Fibroblast of upper back skin (primary cell): ENCODE data around the gene ARMC10.
"Not testable (repeated sequence)": the region's sequence is repeated elsewhere in the genome, so short reads cannot be mapped to it uniquely, and the experiment has no call there.

Experiments used
- DNase-seq: peaks from one replicate; pipeline ENCODE4 v3.0.0-alpha.2; 2013

Gene ARMC10

GRCh38 chr7:103074519-103075336 lies at the start of gene ARMC10, which contains the start of gene FBXL13:
TSS of gene ARMC10 (plus strand) at chr7:103075140. CDS start at chr7:103075273, 133 bp downstream.
TSS of gene FBXL13 (minus strand) at chr7:103074796.
- DNase-seq = peak; percentile 84

GRCh38 chr7:103025341-103025740 lies 49.6 kb upstream of the ARMC10 start:
- no peak for DNase-seq

- DNase-seq = no peak
Observed at GRCh38 chr7:103031024-103031423, 43.9 kb upstream of the ARMC10 start.

- DNase-seq = peak; percentile 26
Observed at GRCh38 chr7:103031781-103032180, 43.2 kb upstream of the ARMC10 start.

GRCh38 chr7:103034318-103034717 lies 40.6 kb upstream of the ARMC10 start:
- not testable (repeated sequence) for DNase-seq

GRCh38 chr7:103037476-103037822 lies 37.5 kb upstream of the ARMC10 start:
- DNase-seq = no peak

- DNase-seq = not testable (repeated sequence)
Observed at GRCh38 chr7:103037823-103038739, 36.9 kb upstream of the ARMC10 start.

GRCh38 chr7:103041815-103042214 lies 33.1 kb upstream of the ARMC10 start:
- DNase-seq = not testable (repeated sequence)

GRCh38 chr7:103048833-103049232 lies 26.1 kb upstream of the ARMC10 start:
- DNase-seq = no peak

- no peak for DNase-seq
Observed at GRCh38 chr7:103051519-103051918, 23.4 kb upstream of the ARMC10 start.

GRCh38 chr7:103056006-103056405 lies 18.9 kb upstream of the ARMC10 start:
- DNase-seq = not testable (repeated sequence)

GRCh38 chr7:103058122-103058521 lies 16.8 kb upstream of the ARMC10 start:
- DNase-seq = no peak

- DNase-seq = no peak
Observed at GRCh38 chr7:103059471-103059870, 15.5 kb upstream of the ARMC10 start.

GRCh38 chr7:103063895-103064294 lies 11.0 kb upstream of the ARMC10 start:
- no peak for DNase-seq

GRCh38 chr7:103065667-103066066 lies 9.3 kb upstream of the ARMC10 start:
- DNase-seq = peak; percentile 23

GRCh38 chr7:103068414-103069403 lies 6.2 kb upstream of the ARMC10 start:
- DNase-seq = no peak

GRCh38 chr7:103071000-103071399 lies 3.9 kb upstream of the ARMC10 start:
- no peak for DNase-seq

- no peak for DNase-seq
Observed at GRCh38 chr7:103073989-103074518, 886 bp upstream of the ARMC10 start.

GRCh38 chr7:103075337-103075918 lies 488 bp downstream of the ARMC10 start:
- no peak for DNase-seq

GRCh38 chr7:103076764-103077163 lies 1.8 kb downstream of the ARMC10 start:
- no peak for DNase-seq

- DNase-seq = no peak
Observed at GRCh38 chr7:103077318-103077717, 2.4 kb downstream of the ARMC10 start.

- DNase-seq = not testable (repeated sequence)
Observed at GRCh38 chr7:103078226-103078625, 3.3 kb downstream of the ARMC10 start.
